ENCODE data around the gene TNFRSF25. TPM values are rescaled to one million over a fixed set of nuclear protein-coding genes. Genes with fewer than 3 reads are reported as not detected.

TNFRSF25 gene
- total and polyA plus RNA-seq, 2 of the 8 experiments (the other 6 are each of a cell fraction or from before 2014, with no cell fraction given) = 10.7 to 19.5 TPM

DNA sequence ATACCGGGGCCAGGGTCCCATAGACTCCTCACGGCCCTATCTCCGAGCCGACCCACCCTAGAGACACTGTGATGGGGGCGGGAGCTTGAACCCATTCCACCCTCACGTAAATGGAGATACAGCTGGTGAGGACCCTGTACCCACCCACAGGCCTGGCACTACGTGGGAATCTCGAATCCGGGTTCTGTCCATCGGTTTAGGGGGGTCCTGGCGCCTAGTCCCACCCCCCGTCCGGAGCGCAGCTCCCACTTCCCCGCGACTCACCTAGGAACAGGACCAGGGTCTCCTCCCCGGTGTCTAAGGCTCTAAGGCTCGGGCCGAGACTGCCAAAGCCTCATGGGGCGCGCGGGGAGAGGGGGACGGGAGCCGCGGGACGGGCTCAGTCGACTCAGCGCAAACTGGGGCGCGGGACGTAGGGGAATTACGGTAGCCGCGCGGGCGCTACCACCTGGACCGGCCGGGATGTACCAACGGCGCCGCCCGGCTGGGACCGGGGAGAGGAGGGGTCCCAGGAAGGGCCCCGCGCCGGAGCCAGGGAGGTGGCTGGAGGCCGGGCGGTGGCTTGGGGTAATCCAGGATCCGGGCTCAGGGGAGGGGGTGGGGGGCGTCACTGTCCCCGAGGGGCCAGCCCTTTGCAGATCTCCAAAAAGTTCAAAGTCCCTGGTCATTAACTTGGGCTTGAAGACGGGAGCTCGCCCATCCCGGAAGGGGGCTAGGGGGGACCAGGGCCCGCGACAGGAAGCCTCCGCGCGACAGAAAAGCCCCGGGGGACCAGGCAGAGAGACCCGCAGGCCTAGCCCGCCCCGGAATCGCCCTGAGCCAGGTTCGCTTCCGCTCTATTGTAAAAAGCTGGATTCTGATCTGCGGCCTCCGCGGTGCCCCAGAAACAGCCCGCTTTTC is 24.5 kb upstream of the TNFRSF25 start (continued):
- TF ChIP-seq, protein P1, sequence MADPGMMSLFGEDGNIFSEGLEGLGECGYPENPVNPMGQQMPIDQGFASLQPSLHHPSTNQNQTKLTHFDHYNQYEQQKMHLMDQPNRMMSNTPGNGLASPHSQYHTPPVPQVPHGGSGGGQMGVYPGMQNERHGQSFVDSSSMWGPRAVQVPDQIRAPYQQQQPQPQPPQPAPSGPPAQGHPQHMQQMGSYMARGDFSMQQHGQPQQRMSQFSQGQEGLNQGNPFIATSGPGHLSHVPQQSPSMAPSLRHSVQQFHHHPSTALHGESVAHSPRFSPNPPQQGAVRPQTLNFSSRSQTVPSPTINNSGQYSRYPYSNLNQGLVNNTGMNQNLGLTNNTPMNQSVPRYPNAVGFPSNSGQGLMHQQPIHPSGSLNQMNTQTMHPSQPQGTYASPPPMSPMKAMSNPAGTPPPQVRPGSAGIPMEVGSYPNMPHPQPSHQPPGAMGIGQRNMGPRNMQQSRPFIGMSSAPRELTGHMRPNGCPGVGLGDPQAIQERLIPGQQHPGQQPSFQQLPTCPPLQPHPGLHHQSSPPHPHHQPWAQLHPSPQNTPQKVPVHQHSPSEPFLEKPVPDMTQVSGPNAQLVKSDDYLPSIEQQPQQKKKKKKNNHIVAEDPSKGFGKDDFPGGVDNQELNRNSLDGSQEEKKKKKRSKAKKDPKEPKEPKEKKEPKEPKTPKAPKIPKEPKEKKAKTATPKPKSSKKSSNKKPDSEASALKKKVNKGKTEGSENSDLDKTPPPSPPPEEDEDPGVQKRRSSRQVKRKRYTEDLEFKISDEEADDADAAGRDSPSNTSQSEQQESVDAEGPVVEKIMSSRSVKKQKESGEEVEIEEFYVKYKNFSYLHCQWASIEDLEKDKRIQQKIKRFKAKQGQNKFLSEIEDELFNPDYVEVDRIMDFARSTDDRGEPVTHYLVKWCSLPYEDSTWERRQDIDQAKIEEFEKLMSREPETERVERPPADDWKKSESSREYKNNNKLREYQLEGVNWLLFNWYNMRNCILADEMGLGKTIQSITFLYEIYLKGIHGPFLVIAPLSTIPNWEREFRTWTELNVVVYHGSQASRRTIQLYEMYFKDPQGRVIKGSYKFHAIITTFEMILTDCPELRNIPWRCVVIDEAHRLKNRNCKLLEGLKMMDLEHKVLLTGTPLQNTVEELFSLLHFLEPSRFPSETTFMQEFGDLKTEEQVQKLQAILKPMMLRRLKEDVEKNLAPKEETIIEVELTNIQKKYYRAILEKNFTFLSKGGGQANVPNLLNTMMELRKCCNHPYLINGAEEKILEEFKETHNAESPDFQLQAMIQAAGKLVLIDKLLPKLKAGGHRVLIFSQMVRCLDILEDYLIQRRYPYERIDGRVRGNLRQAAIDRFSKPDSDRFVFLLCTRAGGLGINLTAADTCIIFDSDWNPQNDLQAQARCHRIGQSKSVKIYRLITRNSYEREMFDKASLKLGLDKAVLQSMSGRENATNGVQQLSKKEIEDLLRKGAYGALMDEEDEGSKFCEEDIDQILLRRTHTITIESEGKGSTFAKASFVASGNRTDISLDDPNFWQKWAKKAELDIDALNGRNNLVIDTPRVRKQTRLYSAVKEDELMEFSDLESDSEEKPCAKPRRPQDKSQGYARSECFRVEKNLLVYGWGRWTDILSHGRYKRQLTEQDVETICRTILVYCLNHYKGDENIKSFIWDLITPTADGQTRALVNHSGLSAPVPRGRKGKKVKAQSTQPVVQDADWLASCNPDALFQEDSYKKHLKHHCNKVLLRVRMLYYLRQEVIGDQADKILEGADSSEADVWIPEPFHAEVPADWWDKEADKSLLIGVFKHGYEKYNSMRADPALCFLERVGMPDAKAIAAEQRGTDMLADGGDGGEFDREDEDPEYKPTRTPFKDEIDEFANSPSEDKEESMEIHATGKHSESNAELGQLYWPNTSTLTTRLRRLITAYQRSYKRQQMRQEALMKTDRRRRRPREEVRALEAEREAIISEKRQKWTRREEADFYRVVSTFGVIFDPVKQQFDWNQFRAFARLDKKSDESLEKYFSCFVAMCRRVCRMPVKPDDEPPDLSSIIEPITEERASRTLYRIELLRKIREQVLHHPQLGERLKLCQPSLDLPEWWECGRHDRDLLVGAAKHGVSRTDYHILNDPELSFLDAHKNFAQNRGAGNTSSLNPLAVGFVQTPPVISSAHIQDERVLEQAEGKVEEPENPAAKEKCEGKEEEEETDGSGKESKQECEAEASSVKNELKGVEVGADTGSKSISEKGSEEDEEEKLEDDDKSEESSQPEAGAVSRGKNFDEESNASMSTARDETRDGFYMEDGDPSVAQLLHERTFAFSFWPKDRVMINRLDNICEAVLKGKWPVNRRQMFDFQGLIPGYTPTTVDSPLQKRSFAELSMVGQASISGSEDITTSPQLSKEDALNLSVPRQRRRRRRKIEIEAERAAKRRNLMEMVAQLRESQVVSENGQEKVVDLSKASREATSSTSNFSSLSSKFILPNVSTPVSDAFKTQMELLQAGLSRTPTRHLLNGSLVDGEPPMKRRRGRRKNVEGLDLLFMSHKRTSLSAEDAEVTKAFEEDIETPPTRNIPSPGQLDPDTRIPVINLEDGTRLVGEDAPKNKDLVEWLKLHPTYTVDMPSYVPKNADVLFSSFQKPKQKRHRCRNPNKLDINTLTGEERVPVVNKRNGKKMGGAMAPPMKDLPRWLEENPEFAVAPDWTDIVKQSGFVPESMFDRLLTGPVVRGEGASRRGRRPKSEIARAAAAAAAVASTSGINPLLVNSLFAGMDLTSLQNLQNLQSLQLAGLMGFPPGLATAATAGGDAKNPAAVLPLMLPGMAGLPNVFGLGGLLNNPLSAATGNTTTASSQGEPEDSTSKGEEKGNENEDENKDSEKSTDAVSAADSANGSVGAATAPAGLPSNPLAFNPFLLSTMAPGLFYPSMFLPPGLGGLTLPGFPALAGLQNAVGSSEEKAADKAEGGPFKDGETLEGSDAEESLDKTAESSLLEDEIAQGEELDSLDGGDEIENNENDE (IDR thresholded peaks at IDR 0.05; ENCODE audit: insufficient replicate concordance, low read length) = peak; percentile 100
- TF ChIP-seq KDM4A (IDR thresholded peaks at IDR 0.05; ENCODE audit: low read depth, low read length, severe bottlenecking) (peak; percentile 64), BCL11A (IDR thresholded peaks at IDR 0.05; ENCODE audit: low read depth in 2 of 2, low read length in 2 of 2) (no peak), POLR2A (IDR thresholded peaks at IDR 0.05; ENCODE audit: control extremely low read depth in 1 of 2, low read depth in 2 of 2, low read length in 2 of 2) (peak in 1 of 2 experiments; percentile 25; a peak in 1 of 3 replicates), FOSL1 (IDR thresholded peaks at IDR 0.05; ENCODE audit: insufficient read depth, low read depth, low read length) (no peak), TBP (IDR thresholded peaks at IDR 0.05; ENCODE audit: low read depth, low read length) (no peak), JUN (IDR thresholded peaks at IDR 0.05; ENCODE audit: low read depth, low read length) (no peak), CEBPB (IDR thresholded peaks at IDR 0.05; ENCODE audit: low read depth, low read length) (no peak)

All from H1 (cell line).